GM08714 (cell line): ENCODE data around the gene PHKG2.

Experiments used
- H3K4me3 ChIP-seq: fragments of 200-500 bp; sonication (Bioruptor generic); 2 replicates; pipeline ENCODE4 v1.5.1; 2014; ENCODE audit warnings: mild to moderate bottlenecking, low read length, inconsistent platforms
- ZNF274 ChIP-seq: IDR thresholded peaks from 2 replicates; pipeline ENCODE4 v1.6.1; 2012; ENCODE audit warnings: mild to moderate bottlenecking, low read depth, low read length

Gene PHKG2

GRCh38 chr16:30783280-30784109, 35.3 kb downstream of the PHKG2 start:
- H3K4me3 ChIP-seq: no peak overlapping the region
- TF ChIP-seq ZNF274: no peak

DNA sequence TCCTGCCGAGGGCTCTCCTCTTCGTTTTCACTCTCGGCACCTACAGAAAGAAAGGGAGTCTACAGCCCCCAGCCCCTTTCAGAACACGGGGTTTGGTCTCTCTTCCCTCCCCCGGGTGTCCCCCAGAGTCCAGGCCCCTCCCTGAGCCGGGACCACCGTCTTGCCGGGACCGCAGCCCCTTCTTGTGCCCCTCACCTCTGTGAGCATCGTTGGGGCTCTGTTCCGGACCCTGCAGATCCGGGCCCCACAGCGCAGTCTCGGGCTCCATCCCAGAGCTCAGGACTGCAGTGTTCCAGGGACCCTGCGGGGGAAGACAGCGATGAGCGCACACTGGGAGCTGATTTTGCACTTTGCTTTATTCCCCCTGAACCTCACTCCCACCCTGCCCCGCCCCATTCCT, 36.0 kb downstream of the PHKG2 start:
- no peak for TF ChIP-seq ZNF274
- no peak overlapping the region for H3K4me3 ChIP-seq

- peak overlapping the region; percentile 92; the same call in 1 of the 2 replicates for H3K4me3 ChIP-seq
- no peak for TF ChIP-seq ZNF274
Measured at GRCh38 chr16:30785126-30786106, 37.2 kb downstream of the PHKG2 start.

- no peak for TF ChIP-seq ZNF274
- peak overlapping the region; percentile 92 for H3K4me3 ChIP-seq
Measured at GRCh38 chr16:30786115-30786935, 38.1 kb downstream of the PHKG2 start.

GRCh38 chr16:30786936-30787612, 38.8 kb downstream of the PHKG2 start, which contains the start of gene ZNF629:
Gene ZNF629, minus strand, starts transcription at chr16:30787205. Its CDS starts 2,723 bp downstream, at chr16:30784482.
- no peak for TF ChIP-seq ZNF274
- H3K4me3 ChIP-seq: peak within 1 kb of the TSS; percentile 92

GRCh38 chr16:30787613-30788378, 39.6 kb downstream of the PHKG2 start:
- TF ChIP-seq ZNF274: no peak
- peak overlapping the region; percentile 92; the same call in 1 of the 2 replicates for H3K4me3 ChIP-seq

- H3K4me3 ChIP-seq: no peak overlapping the region
- TF ChIP-seq ZNF274: no peak
Measured at GRCh38 chr16:30793508-30794069, 45.4 kb downstream of the PHKG2 start.

DNA sequence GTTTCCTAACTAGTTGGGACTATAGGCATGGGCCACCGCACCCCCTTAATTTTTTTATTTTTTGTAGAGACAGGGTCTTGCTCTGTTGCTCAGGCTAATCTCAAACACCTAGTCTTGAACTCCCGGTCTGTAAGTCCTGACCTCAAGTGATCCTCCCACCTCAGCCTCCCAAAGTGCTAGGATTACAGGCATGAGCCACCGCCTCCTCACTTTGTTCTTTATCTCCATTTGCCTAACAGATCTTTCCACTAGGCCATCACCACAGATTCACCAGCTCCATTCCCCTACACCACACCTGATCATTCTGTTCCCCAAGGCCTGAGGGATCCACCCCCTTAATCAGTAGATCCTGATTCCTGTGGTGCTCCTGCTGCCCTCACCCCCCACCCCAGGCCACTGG, 46.4 kb downstream of the PHKG2 start:
- no peak for TF ChIP-seq ZNF274
- no peak overlapping the region for H3K4me3 ChIP-seq

DNA sequence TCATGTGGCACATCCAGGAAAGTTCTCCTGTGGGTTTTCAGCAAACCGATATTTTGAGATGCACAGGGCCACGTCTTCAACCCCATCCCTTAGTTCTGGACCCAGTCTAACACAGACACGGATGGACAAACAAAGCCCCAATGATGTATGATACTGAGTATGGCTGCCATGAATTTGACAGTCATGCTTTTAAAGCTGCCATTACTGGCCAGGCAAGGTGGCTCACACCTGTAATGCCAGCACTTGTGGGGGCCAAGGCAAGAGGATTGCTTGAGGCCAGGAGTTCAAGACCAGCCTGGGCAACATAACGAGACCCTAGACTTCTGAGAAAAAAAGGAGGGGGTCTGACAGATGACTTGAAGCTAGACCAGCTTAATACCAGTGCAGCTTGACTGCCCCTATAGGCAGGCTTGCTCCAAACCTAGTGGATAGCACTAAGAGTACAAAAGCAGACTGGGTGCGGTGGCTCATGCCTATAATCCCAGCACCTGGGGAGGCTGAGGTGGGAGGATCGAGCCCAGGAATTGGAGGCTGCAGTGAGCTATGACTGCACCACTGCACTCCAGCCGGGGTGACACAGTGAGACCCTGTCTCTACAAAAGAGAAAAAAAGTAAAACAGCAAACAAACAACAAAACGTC, 49.6 kb downstream of the PHKG2 start:
- no peak for TF ChIP-seq ZNF274
- no peak overlapping the region for H3K4me3 ChIP-seq
